Parathyroid adenoma (tissue), 2 donors: ENCODE measurements around the gene HPD.

ENCODE experiments used
- H2AFZ ChIP-seq: fragments of 300-600 bp; sonication (generic); one replicate; pipeline ENCODE4 v1.7.0; 2017; ENCODE audit warnings: antibody characterized with exemption, mild to moderate bottlenecking
- H3K27ac ChIP-seq: fragments of 300-600 bp; sonication (generic); one replicate; pipeline ENCODE4 v1.7.0; 2017
- H3K27me3 ChIP-seq: fragments of 300-600 bp; sonication (generic); one replicate; pipeline ENCODE4 v1.7.0; 2017; ENCODE audit warnings: low read length; ENCODE audit not compliant: control insufficient read depth, insufficient read depth
- H3K36me3 ChIP-seq: fragments of 300-600 bp; sonication (generic); one replicate; pipeline ENCODE4 v1.7.0; 2017; ENCODE audit warnings: low read length; ENCODE audit not compliant: control insufficient read depth, insufficient read depth
- H3K4me1 ChIP-seq: fragments of 300-600 bp; sonication (generic); one replicate; pipeline ENCODE4 v1.7.0; 2017; ENCODE audit warnings: control low read depth
- H3K4me2 ChIP-seq: fragments of 300-600 bp; sonication (generic); one replicate; pipeline ENCODE4 v1.7.0; 2017; ENCODE audit warnings: low read length
- H3K4me3 ChIP-seq: fragments of 300-600 bp; sonication (generic); one replicate; pipeline ENCODE4 v1.7.0; 2017; ENCODE audit warnings: low read depth, low read length
- H3K79me2 ChIP-seq: fragments of 300-600 bp; sonication (generic); one replicate; pipeline ENCODE4 v1.7.0; 2017; ENCODE audit warnings: control low read depth
- H3K9ac ChIP-seq: fragments of 300-600 bp; sonication (generic); one replicate; pipeline ENCODE4 v1.7.0; 2017; ENCODE audit warnings: mild to moderate bottlenecking
- H3K9me3 ChIP-seq: fragments of 300-600 bp; sonication (generic); one replicate; pipeline ENCODE4 v1.7.0; 2017; ENCODE audit warnings: low read length; ENCODE audit not compliant: control insufficient read depth
- TF ChIP-seq, protein P1 (sequence below): fragments of 300-600 bp; sonication (generic); IDR thresholded peaks from one replicate; pipeline ENCODE4 v1.7.0; 2017; ENCODE audit warnings: antibody characterized with exemption, mild to moderate bottlenecking
- donor health status: primary hyperparathyroidism.

The HPD gene

GRCh38 chr12:121816925-121817647, 41.6 kb downstream of the HPD start:
- Histone ChIP-seq H3K9me3 (no peaks in the 10 kb centered on the region), H2AFZ (no peak overlapping the region), H3K4me2 (no peak overlapping the region), H3K27me3 (no peaks in the 10 kb centered on the region), H3K4me3 (no peak overlapping the region), H3K79me2 (peaks cover 46% of the 10 kb centered on the region), H3K4me1 (no peaks in the 10 kb centered on the region), H3K27ac (no peak overlapping the region), H3K9ac (no peak overlapping the region), H3K36me3 (no peaks in the 10 kb centered on the region)
- TF ChIP-seq, protein P1, sequence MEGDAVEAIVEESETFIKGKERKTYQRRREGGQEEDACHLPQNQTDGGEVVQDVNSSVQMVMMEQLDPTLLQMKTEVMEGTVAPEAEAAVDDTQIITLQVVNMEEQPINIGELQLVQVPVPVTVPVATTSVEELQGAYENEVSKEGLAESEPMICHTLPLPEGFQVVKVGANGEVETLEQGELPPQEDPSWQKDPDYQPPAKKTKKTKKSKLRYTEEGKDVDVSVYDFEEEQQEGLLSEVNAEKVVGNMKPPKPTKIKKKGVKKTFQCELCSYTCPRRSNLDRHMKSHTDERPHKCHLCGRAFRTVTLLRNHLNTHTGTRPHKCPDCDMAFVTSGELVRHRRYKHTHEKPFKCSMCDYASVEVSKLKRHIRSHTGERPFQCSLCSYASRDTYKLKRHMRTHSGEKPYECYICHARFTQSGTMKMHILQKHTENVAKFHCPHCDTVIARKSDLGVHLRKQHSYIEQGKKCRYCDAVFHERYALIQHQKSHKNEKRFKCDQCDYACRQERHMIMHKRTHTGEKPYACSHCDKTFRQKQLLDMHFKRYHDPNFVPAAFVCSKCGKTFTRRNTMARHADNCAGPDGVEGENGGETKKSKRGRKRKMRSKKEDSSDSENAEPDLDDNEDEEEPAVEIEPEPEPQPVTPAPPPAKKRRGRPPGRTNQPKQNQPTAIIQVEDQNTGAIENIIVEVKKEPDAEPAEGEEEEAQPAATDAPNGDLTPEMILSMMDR = no peak

GRCh38 chr12:121815263-121815662, 43.4 kb downstream of the HPD start:
- Histone ChIP-seq H3K79me2 (peaks cover 57% of the 10 kb centered on the region), H3K27ac (no peak overlapping the region), H3K36me3 (no peaks in the 10 kb centered on the region), H3K27me3 (no peaks in the 10 kb centered on the region), H3K4me1 (peaks cover 9% of the 10 kb centered on the region), H2AFZ (no peak overlapping the region), H3K9ac (no peak overlapping the region), H3K4me3 (no peak overlapping the region), H3K4me2 (no peak overlapping the region), H3K9me3 (no peaks in the 10 kb centered on the region)
- TF ChIP-seq, protein P1 = no peak

- no peak overlapping the region for H3K4me2 ChIP-seq
- H3K27me3 ChIP-seq = no peaks in the 10 kb centered on the region
- TF ChIP-seq, protein P1 = no peak
- H3K4me1 ChIP-seq = peaks cover 9% of the 10 kb centered on the region
- H3K36me3 ChIP-seq = no peaks in the 10 kb centered on the region
- no peak overlapping the region for H3K9ac ChIP-seq
- H2AFZ ChIP-seq = no peak overlapping the region
- H3K79me2 ChIP-seq = peaks cover 54% of the 10 kb centered on the region
- no peak overlapping the region for H3K27ac ChIP-seq
- H3K9me3 ChIP-seq = no peaks in the 10 kb centered on the region
- no peak overlapping the region for H3K4me3 ChIP-seq
Measured at GRCh38 chr12:121814429-121815119, 44.1 kb downstream of the HPD start.

GRCh38 chr12:121813951-121814350, 44.7 kb downstream of the HPD start:
- no peaks in the 10 kb centered on the region for H3K9me3 ChIP-seq
- H3K4me3 ChIP-seq = no peak overlapping the region
- H2AFZ ChIP-seq = no peak overlapping the region
- no peak overlapping the region for H3K4me2 ChIP-seq
- no peaks in the 10 kb centered on the region for H3K27me3 ChIP-seq
- no peak overlapping the region for H3K27ac ChIP-seq
- peaks cover 9% of the 10 kb centered on the region for H3K4me1 ChIP-seq
- TF ChIP-seq, protein P1 = no peak
- no peaks in the 10 kb centered on the region for H3K36me3 ChIP-seq
- no peak overlapping the region for H3K9ac ChIP-seq
- peaks cover 53% of the 10 kb centered on the region for H3K79me2 ChIP-seq
